Measurements from ENCODE around the gene RAPGEF1. TPM values are rescaled to one million over a fixed set of nuclear protein-coding genes. Genes with fewer than 3 reads are reported as not detected.
"Not testable (repeated sequence)": the region's sequence is repeated elsewhere in the genome, so short reads cannot be mapped to it uniquely, and the experiment has no call there.

Gene RAPGEF1
- total RNA-seq, 1 donor from 2014 or later: 146 TPM

DNA sequence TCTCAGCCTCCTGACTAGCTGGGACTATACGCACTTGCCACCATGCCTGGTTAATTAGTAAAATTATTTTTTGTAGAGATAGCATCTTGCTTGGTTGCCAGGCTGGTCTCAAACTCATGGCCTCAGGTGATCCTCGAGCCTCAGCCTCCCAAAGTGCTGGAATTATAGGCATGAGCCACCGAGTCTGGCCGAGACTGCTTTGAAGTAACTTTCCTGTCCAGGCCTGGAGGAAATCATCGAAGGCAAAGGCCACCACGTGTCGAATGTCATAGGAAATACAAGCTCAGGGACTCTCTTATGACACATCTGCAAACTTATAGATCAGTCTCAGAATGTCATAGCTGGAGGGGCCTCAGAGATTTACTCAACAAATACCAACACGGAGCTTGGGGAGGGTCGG is 25.1 kb downstream of the RAPGEF1 start:
- Histone ChIP-seq H3K4me3 (no peak overlapping the region), H3K27ac (peak overlapping the region; percentile 78), H3K36me3 (peaks cover 6% of the 10 kb centered on the region), H3K27me3 (ENCODE audit: low read depth) (no peaks in the 10 kb centered on the region), H3K4me1 (peaks cover 90% of the 10 kb centered on the region), H3K9me3 (no peaks in the 10 kb centered on the region)
- DNase-seq (no peak), ATAC-seq (no peak)
- intact Hi-C loops (cut with DNase I): no loop called here
- TF ChIP-seq, protein P1, sequence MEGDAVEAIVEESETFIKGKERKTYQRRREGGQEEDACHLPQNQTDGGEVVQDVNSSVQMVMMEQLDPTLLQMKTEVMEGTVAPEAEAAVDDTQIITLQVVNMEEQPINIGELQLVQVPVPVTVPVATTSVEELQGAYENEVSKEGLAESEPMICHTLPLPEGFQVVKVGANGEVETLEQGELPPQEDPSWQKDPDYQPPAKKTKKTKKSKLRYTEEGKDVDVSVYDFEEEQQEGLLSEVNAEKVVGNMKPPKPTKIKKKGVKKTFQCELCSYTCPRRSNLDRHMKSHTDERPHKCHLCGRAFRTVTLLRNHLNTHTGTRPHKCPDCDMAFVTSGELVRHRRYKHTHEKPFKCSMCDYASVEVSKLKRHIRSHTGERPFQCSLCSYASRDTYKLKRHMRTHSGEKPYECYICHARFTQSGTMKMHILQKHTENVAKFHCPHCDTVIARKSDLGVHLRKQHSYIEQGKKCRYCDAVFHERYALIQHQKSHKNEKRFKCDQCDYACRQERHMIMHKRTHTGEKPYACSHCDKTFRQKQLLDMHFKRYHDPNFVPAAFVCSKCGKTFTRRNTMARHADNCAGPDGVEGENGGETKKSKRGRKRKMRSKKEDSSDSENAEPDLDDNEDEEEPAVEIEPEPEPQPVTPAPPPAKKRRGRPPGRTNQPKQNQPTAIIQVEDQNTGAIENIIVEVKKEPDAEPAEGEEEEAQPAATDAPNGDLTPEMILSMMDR (IDR thresholded peaks at IDR 0.05): no peak

DNA sequence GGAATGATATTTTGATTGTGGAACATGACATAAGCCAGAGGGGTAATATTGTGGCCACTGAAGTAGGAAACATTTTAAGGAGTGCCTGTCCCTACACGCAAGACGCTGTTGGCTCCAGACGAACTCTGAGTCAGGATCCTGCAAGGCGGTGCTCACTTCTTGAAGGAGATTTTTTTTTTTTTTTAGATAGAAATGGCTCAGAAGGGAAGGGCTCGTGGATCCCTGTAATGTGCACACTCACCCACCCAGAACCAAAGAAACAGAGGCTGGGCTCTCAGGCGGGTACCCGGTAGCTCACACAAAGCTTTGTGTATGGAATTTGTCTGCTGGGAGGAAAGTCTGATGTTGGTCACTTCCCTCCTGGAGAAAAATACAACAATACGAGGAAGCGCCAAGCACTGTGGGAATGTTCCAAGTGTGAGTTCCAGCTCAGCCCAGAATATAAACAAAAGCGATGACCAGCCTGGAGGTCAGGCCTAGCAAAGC is 25.7 kb downstream of the RAPGEF1 start:
- peak overlapping the region; percentile 78 for H3K27ac ChIP-seq
- DNase-seq (peak; percentile 53), ATAC-seq (peak; percentile 57 to 71)
- peaks cover 90% of the 10 kb centered on the region for H3K4me1 ChIP-seq
- no peaks in the 10 kb centered on the region for H3K9me3 ChIP-seq
- TF ChIP-seq, protein P1 (IDR thresholded peaks at IDR 0.05): no peak
- no peaks in the 10 kb centered on the region for H3K27me3 ChIP-seq (ENCODE audit: low read depth)
- peaks cover 6% of the 10 kb centered on the region for H3K36me3 ChIP-seq
- no peak overlapping the region for H3K4me3 ChIP-seq
- intact Hi-C loops (cut with DNase I): no loop called here

DNA sequence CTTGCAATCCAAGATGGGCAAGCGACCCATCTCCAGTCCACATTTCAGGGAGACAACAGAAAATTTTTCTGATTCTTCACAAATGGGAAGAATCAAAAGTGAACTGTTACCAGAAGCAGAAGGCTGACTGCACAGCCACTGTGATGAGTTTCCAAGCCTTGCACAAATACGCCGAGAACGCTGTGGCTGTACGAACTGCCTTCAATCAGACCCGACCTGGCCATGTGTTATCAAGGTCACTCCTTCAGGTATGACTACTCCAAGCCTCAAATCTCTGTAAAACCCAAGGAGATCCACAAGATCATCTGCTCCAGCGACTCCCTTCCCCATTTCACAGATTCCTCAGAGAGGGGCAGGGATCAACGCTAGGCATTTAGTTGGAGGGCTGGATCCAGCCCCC is 26.9 kb downstream of the RAPGEF1 start:
- Histone ChIP-seq H3K27me3 (ENCODE audit: low read depth) (no peaks in the 10 kb centered on the region), H3K9me3 (no peaks in the 10 kb centered on the region), H3K27ac (peak overlapping the region; percentile 78), H3K36me3 (peaks cover 6% of the 10 kb centered on the region), H3K4me3 (no peak overlapping the region), H3K4me1 (peaks cover 92% of the 10 kb centered on the region)
- DNase-seq: no peak
- TF ChIP-seq, protein P1 (IDR thresholded peaks at IDR 0.05): no peak
- intact Hi-C loops (cut with DNase I): no loop called here
- ATAC-seq: no peak

DNA sequence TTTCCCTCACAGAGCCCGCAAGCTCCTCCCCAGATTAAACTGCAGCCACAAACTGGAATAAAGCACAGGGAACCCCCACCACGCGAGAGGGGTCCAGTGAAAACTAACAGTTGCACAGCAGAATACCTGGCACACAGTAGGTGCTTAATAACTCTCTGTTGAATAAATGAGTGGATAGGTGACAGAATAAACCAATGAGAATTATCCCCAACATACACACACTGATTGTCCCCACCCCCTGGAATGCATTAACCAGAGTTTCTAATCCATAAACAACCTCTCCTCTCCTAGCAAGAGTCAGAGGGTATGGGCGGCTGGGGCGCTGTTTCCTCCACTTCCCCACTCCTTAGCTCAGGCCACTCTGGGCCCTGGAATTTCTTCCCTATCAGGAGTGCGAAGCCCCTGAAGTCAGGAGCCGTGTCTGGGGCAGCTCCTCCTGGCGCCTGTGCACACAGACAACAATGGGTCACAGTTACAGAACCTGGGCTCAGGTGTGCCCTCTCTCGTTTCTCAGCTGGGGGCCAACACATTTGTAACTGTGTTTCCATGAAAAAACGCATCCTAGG is 27.6 kb downstream of the RAPGEF1 start:
- ATAC-seq (no peak), DNase-seq (no peak)
- Histone ChIP-seq H3K36me3 (peaks cover 6% of the 10 kb centered on the region), H3K4me3 (no peak overlapping the region), H3K9me3 (no peaks in the 10 kb centered on the region), H3K27me3 (ENCODE audit: low read depth) (no peaks in the 10 kb centered on the region), H3K4me1 (peaks cover 94% of the 10 kb centered on the region), H3K27ac (peak overlapping the region; percentile 78)
- TF ChIP-seq, protein P1 (IDR thresholded peaks at IDR 0.05): no peak
- intact Hi-C loops (cut with DNase I): no loop called here

DNA sequence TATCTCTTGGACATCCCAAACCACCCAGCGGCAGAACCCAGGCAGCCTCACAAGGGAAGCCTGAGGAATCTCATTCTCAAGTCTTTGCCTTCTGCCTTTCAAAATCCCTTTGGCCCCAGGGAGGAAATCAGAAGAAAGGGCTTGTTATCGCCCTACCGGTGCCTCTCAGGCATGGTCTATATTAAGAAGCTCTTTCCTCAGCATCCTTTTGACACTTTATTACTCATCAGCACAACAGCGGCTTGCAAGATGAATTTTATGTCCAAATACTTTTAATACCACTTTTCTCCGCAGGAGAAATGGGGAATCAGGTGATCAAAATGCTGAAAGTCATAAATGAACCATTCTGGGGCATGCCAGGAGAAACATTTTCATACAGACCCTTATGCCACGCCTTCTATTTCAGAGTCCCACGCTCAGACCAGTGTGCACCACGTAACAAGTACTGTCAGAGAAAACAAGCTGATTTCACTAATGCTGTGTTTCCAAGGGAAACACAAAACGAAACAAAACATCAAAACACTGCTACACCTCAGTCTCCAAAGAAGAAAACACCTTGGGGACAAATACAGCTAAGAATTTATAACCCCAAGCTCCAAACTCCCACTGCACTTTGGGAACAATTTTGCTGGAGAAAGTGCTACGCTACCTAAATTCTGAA is 30.0 kb downstream of the RAPGEF1 start:
- intact Hi-C loops (cut with DNase I): no loop called here
- TF ChIP-seq, protein P1 (IDR thresholded peaks at IDR 0.05): peak; percentile 8
- no peak overlapping the region for H3K4me3 ChIP-seq
- ATAC-seq: no peak
- H3K27me3 ChIP-seq (ENCODE audit: low read depth): no peaks in the 10 kb centered on the region
- H3K4me1 ChIP-seq: peaks cover 94% of the 10 kb centered on the region
- H3K36me3 ChIP-seq: no peaks in the 10 kb centered on the region
- no peak for DNase-seq
- H3K9me3 ChIP-seq: no peaks in the 10 kb centered on the region
- H3K27ac ChIP-seq: peak overlapping the region; percentile 71

DNA sequence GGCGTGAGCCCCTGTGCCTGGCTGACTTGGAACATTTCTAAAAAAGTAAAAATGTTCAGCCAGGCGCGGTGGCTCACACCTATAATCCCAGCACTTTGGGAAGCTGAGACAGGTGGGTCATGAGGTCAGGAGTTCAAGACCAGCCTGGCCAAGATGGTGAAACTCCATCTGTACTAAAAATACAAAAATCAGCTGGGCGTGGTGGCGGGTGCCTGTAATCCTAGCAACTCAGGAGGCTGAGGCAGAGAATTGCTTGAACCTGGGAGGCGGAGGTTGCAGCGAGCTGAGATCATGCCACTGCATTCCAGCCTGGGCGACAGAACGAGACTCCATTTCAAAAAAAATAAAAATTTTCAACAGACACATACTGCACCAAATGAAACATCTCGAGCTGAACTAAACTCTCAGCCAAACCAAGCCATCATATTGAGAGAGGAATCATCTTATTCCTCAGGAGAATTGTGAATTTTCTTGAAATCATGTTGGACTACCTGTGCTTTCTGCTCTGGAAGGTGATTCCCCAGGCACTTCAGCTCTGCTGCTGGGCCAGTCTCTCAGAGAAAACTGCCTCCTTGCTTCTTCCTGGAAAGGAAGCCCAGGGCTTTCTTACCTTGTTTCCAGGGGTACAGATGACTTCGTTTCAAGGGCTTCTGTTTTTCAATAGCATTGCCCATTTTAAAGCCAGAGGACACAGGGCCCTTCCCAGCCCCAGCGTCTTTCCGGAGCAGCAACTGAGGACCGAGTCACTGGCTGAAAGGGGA is 30.7 kb downstream of the RAPGEF1 start:
- peak overlapping the region; percentile 18 for H3K4me3 ChIP-seq
- DNase-seq: not testable (repeated sequence)

More for the DNA sequence above, 30.7 kb downstream of the RAPGEF1 start:
- intact Hi-C loops (cut with DNase I); H3K9me3 ChIP-seq; H3K36me3 ChIP-seq; H3K27me3 ChIP-seq (ENCODE audit: low read depth); ATAC-seq: not testable (repeated sequence)
- H3K4me1 ChIP-seq: peaks cover 95% of the 10 kb centered on the region
- peak overlapping the region; percentile 71 for H3K27ac ChIP-seq
